Activated CD4-positive, alpha-beta memory T cell treated with anti-CD3 and anti-CD28 coated beads for 36 hours (primary cell): Measurements from ENCODE around the gene PON1. TPM values are rescaled to one million over a fixed set of nuclear protein-coding genes. Genes with fewer than 3 reads are reported as not detected.

Source experiments
- total RNA-seq, 2 experiments: library from RNA; stranded (reverse); gene quantifications; one replicate each; pipeline ENCODE4 v1.2.3, GENCODE V29; 2021

PON1 gene
- total RNA-seq, 2 experiments from 2014 or later: not detected

Other genes with a start within 250 kb of the PON1 start
- not detected for gene PON3, start 71.8 kb upstream of the PON1 start, total RNA-seq
- 1 to 10 TPM; 3.6 to 5.0 TPM for gene PON2, start 110.5 kb upstream of the PON1 start, total RNA-seq
- not detected for gene ASB4, start 161.4 kb upstream of the PON1 start, total RNA-seq